GM12891 (cell line): ENCODE results near the gene LEMD2.

ENCODE experiments used
- DNase-seq: peaks from one replicate; pipeline ENCODE4 v3.0.0; 2011; ENCODE audit warnings: low spot score; ENCODE audit not compliant: insufficient read length
- FAIRE-seq: peaks from 2 replicates; lab custom pipeline; 2011; peaks lifted over from hg19 to GRCh38; lab: Jason Lieb, UNC
- PAX5 ChIP-seq: IDR thresholded peaks from 2 replicates; pipeline ENCODE4 v1.6.1; 2011; ENCODE audit warnings: low read length, moderate library complexity, mild to moderate bottlenecking; ENCODE audit not compliant: insufficient read depth, severe bottlenecking
- POLR2A ChIP-seq: IDR thresholded peaks from 2 replicates; pipeline ENCODE4 v1.6.1; 2011; ENCODE audit warnings: low read depth, low read length, control low read depth
- POLR2AphosphoS5 ChIP-seq: IDR thresholded peaks from 2 replicates; pipeline ENCODE4 v1.6.1; 2011; ENCODE audit warnings: low read depth, low read length, control low read depth
- POU2F2 ChIP-seq: IDR thresholded peaks from 2 replicates; pipeline ENCODE4 v1.6.1; 2011; ENCODE audit warnings: low read depth, mild to moderate bottlenecking, control low read depth, low read length, moderate library complexity
- SPI1 ChIP-seq: IDR thresholded peaks from 2 replicates; pipeline ENCODE4 v1.6.1; 2011; ENCODE audit warnings: low read depth, low read length, control low read depth
- TAF1 ChIP-seq: IDR thresholded peaks from 2 replicates; pipeline ENCODE4 v1.6.1; 2011; ENCODE audit warnings: low read depth, low read length, control low read depth

Gene LEMD2

DNA sequence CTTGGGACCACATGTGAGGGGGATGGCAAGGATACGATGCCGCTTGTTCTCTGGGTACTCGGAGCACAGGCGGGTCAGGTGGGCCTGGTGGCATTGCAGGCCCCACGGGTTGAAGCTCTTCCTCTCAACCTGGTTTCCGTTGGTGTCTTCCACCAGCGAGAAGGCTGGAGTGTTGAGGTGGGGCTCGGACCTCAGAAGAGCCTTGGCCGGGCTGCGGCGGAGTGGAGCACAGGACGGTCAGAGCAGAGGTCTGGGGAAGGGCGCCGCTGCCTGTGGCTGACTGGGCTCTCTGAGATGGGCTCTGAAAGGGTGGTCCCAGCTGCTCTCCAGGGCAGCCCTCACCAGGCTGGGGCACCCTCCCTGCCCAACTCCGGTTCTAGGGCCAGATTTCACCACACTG lies 62.2 kb downstream of the LEMD2 start:
- DNase-seq, result no peak
- no peak for FAIRE-seq
- TF ChIP-seq SPI1 (no peak), TAF1 (no peak), POLR2AphosphoS5 (no peak), POLR2A (no peak), POU2F2 (no peak), PAX5 (no peak)

DNA sequence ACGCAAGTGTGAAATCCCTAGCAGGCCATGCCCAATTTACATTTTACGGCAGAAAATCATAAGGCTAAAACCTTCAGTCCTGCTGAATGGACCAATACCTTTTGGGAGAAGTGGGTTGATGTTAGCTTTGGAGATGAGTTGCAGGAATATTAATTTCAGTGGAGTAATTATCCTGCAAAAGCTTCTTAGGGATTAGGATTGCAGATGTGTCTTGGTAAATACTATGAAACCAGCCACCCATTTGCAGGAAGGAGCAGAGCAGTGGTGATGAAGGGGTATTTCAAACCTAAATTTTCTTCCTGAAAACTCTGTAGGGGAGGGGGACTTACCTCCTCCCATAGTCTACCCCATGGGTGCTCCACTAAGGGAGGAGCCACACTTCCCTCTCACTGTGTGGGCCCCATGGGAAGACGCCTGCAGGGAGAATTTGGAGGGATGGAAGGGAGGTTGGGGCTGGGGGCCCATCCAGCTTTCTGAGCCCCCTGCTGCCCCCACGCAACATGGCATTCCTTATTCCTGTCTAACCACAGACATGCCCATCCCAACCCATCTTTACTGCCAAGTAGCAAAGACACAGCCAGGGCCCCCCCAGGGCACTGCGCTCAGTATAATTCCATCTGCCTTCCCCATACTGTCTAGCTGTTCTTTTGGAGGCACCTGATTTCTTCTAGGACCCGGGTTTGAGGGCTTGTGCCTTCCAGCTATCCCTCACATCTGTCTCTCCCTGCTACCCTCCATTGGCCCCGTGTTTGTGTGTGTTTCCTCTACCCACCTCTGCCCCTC lies 62.8 kb downstream of the LEMD2 start:
- DNase-seq (no peak), FAIRE-seq (no peak)
- TF ChIP-seq POLR2A, result no peak
- TF ChIP-seq POLR2AphosphoS5, result no peak

DNA sequence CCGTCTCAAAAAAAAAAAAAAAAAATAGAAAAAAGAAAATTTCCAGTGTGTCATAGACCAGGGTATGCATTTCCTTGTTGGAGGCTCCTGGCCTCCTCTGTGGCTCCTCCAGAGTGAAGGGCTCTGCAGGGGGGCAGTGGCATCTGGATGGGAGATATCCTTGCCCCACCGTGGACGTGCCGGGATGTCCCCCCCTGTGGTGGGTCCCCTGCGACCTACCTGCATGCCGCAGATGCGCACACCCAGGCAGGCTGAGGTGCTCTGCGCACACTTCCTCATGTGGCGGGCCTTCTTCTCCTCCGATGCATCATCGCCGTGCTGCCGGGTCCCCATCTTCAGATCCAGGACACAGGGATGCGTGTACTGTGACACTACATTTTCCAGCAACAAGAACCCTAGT lies 63.7 kb downstream of the LEMD2 start:
- DNase-seq (no peak), FAIRE-seq (no peak)
- TF ChIP-seq SPI1 (no peak), PAX5 (no peak), TAF1 (no peak), POU2F2 (no peak), POLR2A (no peak), POLR2AphosphoS5 (no peak)

DNA sequence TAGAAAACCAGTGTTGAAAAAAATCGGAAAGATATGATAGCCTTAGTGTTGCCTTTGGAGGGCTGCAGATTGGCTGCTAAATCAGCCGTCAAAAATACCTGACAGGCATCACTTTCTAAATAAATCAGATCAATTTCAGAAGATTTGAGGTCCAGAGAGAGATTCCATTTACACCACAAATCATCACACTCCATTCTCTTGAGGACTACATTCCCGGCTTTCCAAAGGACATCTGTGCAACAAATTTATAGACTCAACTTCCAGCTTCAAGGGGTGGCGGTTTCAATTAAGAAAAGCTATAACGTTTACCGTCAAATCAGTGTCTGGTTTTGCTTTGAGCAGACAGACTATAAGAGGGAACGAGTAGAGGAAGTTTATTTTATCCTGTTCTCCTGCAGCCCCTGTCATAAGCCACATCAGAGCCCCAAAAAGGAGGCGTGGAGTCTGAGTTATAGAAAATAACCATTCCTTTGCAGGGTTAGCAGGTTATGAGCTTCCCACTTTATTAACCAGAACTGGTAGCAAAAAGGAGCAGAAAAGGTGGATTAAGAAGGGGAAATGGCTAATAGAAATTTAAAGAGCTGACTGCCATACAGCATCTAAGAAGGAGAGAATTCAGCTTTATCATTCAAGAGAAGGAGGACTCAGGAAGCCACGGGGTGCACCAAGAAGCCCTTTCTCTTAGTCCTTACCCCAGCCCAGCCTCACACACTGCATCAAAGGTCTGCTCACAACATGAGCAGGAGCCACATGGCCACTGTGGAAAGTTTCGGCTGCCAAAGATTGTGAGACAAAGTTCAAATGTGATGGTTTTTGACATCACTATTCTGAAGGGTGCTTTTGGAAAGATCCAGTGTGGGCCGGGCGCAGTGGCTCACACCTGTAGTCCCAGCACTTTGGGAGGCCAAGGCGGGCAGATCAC lies 64.6 kb downstream of the LEMD2 start:
- no peak for FAIRE-seq
- no peak for DNase-seq
- no peak for TF ChIP-seq TAF1
- no peak for TF ChIP-seq POU2F2
- TF ChIP-seq SPI1, result no peak
- TF ChIP-seq PAX5, result no peak
- no peak for TF ChIP-seq POLR2A
- TF ChIP-seq POLR2AphosphoS5, result no peak

DNA sequence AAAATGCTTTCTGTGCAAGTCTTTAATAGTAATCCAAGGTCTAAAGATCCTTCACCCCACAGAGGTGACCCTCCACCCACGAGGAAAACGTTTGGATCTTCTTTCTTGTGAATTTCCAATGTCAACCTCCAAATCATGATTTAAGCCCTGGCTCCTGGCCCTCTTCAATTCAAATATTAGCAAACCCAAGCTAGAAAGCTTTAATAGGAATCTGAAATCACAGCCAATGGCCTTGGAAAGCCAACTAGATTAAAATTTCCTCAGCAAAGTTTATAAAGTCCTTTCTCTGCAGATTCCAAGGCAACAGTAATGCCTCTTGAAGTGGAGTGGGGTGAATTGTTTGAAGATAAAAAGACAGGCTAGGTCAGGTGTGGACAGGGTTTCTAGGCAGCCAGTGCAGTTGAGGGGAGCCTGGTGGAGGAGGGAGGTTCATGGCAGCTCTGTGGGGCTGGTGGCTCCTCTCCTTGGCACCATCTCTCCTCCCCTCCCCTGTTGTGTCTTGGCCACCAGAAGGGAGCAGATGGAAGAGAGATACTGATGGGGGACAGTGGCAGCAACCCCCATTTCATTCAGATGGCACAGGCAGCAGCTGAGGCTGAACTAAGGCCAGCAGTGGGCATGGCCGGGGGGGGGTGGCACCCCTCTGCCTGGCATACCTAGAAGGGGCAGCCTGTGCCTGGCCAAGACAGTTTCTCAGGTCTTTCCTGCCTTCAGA lies 65.4 kb downstream of the LEMD2 start:
- TF ChIP-seq POLR2AphosphoS5 (no peak), POU2F2 (no peak), POLR2A (no peak), PAX5 (no peak), SPI1 (no peak), TAF1 (no peak)

DNA sequence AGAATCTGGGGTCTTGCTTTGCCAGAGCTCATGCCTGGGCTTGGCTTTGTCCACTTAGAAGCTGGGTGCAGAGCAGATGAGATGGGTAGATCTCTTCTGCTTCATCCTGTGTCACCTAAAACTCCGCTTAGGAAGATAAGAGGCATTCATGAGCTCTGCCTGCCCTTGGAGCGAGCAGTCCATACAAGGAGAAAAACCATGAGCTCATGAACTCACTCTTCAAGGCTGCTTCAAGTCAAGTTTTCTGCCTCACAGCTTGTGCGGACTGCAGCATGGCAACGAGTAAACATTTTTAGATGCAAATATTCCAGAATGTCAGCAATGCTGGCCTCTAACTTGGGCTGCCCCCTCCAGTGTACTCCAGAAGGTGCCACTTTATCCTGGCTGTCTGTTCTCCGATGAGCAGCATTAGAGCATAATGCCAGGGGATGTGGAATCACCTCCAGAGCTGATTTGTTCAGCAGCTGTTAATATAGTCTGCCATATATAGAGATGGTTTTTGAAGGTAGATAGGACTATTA lies 66.8 kb downstream of the LEMD2 start:
- TF ChIP-seq PAX5 (no peak), TAF1 (no peak), POLR2AphosphoS5 (no peak), SPI1 (no peak), POLR2A (no peak), POU2F2 (no peak)
- no peak for DNase-seq
- peak; percentile 26 for FAIRE-seq

More for the DNA sequence above, 65.4 kb downstream of the LEMD2 start:
- DNase-seq (no peak), FAIRE-seq (no peak)

DNA sequence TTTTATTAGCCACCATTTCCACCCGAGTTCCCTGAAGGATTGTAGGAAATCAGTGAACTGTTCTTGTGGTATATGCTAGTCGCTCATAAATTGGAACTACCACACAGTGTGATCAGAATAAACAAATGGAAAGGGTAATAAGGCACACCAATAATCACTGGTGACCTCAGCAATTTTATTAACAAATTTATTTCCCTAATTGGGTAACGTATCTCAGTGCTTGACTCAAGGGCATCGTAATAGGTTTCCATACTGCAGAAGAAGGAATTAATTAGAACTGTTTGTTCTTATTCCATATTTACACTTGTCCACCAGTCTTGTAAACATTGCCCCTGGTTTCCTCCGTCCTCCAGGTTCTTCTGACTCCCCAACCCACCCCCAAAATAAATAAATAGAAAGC lies 67.4 kb downstream of the LEMD2 start:
- FAIRE-seq, result peak; percentile 43
- no peak for DNase-seq
- TF ChIP-seq POU2F2 (no peak), POLR2AphosphoS5 (no peak)
